Measurements from ENCODE around the gene AP4B1.
A peak's percentile ranks its signal among the peaks of the same experiment; 100 is the strongest.
"Not testable (repeated sequence)": the region's sequence is repeated elsewhere in the genome, so short reads cannot be mapped to it uniquely, and the experiment has no call there.

Gene AP4B1

GRCh38 chr1:113904674-113905434, at the start of gene AP4B1, which contains the start of gene DCLRE1B:
Gene AP4B1 (minus strand): TSS chr1:113904799. CDS start chr1:113904717, 82 bp downstream.
Gene DCLRE1B (plus strand): TSS chr1:113905326. CDS start chr1:113905587, 261 bp downstream.
- DNase-seq (ENCODE audit: low spot score), result peak; percentile 100

- no peak for DNase-seq (ENCODE audit: low spot score)
Measured at GRCh38 chr1:113951719-113952118, 47.1 kb upstream of the AP4B1 start.

- DNase-seq (ENCODE audit: low spot score), result no peak
Measured at GRCh38 chr1:113950908-113951307, 46.3 kb upstream of the AP4B1 start.

GRCh38 chr1:113949007-113949406, 44.4 kb upstream of the AP4B1 start:
- no peak for DNase-seq (ENCODE audit: low spot score)

GRCh38 chr1:113948151-113948550, 43.6 kb upstream of the AP4B1 start:
- not testable (repeated sequence) for DNase-seq (ENCODE audit: low spot score)

GRCh38 chr1:113947388-113948107, 42.9 kb upstream of the AP4B1 start:
- DNase-seq (ENCODE audit: low spot score), result no peak

- no peak for DNase-seq (ENCODE audit: low spot score)
Measured at GRCh38 chr1:113946678-113947387, 42.2 kb upstream of the AP4B1 start.

GRCh38 chr1:113946112-113946511, 41.5 kb upstream of the AP4B1 start:
- DNase-seq (ENCODE audit: low spot score), result no peak

GRCh38 chr1:113945329-113945728, 40.7 kb upstream of the AP4B1 start:
- no peak for DNase-seq (ENCODE audit: low spot score)

- no peak for DNase-seq (ENCODE audit: low spot score)
Measured at GRCh38 chr1:113943028-113943811, 38.6 kb upstream of the AP4B1 start.

GRCh38 chr1:113942527-113942926, 37.9 kb upstream of the AP4B1 start:
- no peak for DNase-seq (ENCODE audit: low spot score)

GRCh38 chr1:113941245-113941559, 36.6 kb upstream of the AP4B1 start:
- no peak for DNase-seq (ENCODE audit: low spot score)

- DNase-seq (ENCODE audit: low spot score), result no peak
Measured at GRCh38 chr1:113940365-113941244, 36.0 kb upstream of the AP4B1 start.

- DNase-seq (ENCODE audit: low spot score), result no peak
Measured at GRCh38 chr1:113938192-113938591, 33.6 kb upstream of the AP4B1 start.

GRCh38 chr1:113937146-113937545, 32.5 kb upstream of the AP4B1 start:
- no peak for DNase-seq (ENCODE audit: low spot score)

GRCh38 chr1:113935970-113936369, 31.4 kb upstream of the AP4B1 start:
- no peak for DNase-seq (ENCODE audit: low spot score)

GRCh38 chr1:113935176-113935575, 30.6 kb upstream of the AP4B1 start:
- DNase-seq (ENCODE audit: low spot score), result no peak

- DNase-seq (ENCODE audit: low spot score), result no peak
Measured at GRCh38 chr1:113934511-113935055, 30.0 kb upstream of the AP4B1 start.

GRCh38 chr1:113934006-113934405, 29.4 kb upstream of the AP4B1 start:
- no peak for DNase-seq (ENCODE audit: low spot score)

- peak; percentile 48 for DNase-seq (ENCODE audit: low spot score)
Measured at GRCh38 chr1:113931451-113931851, 26.9 kb upstream of the AP4B1 start.

All from kidney tubule cell (primary cell).